NCI-H82 treated with DMSO at 0.1 percent for 48 hours (cell line): ENCODE data around the gene PRKAR2B.

ENCODE experiments used
- DNase-seq: peaks from one replicate; lab custom pipeline; 2025; ENCODE audit not compliant: unreplicated experiment; lab: John Stamatoyannopoulos, UW

The PRKAR2B gene

DNA sequence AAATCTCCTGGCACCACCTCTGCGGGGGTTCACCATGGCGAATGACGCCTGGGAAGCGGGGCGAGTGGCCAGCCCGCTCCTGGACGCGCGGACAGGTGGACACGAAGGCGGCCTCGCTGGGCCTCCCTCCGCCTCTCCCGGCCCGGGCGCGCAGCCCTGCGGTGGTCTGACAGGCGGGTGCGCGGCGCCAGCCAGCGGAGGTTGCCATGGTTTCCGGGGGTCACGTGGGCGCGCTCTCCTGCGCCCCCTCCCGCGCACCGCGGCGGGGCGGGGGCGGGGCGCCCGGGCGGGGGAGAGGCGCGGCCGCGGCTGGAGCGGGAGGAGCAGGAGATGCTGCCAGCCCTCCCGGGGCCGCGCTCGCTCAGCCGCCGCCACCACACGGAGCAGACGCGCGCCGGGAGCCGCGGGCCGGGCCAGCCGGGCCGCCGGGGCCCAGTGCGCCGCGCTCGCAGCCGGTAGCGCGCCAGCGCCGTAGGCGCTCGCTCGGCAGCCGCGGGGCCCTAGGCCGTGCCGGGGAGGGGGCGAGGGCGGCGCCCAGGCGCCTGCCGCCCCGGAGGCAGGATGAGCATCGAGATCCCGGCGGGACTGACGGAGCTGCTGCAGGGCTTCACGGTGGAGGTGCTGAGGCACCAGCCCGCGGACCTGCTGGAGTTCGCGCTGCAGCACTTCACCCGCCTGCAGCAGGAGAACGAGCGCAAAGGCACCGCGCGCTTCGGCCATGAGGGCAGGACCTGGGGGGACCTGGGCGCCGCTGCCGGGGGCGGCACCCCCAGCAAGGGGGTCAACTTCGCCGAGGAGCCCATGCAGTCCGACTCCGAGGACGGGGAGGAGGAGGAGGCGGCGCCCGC is at the start of gene PRKAR2B:
Gene PRKAR2B, plus strand, starts transcription at position 359 of the 848 bp plus-strand sequence. Its CDS starts 203 bp downstream, at position 562.
- no peak for DNase-seq

DNA sequence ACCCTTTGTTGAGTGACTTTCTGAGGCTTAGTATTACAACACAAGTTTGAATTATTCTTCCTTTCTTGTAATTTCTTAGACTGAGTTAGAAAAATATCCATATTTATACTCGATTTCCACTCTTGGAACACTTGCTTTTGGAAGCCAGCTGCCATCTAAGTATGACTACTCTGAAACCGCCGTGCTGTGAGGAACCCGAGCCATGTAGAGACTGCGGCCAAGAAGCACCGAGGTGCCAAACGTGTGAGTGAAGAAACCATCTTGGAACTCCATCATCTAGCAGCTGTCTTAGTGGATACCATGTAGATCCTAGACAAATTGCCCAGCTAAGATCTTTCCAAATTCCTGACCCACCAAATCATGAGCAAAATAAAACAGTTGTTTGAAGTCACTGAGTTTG is 49.7 kb upstream of the PRKAR2B start:
- DNase-seq: no peak

GRCh38 chr7:106997487-106998271 is 46.8 kb upstream of the PRKAR2B start:
- no peak for DNase-seq

DNA sequence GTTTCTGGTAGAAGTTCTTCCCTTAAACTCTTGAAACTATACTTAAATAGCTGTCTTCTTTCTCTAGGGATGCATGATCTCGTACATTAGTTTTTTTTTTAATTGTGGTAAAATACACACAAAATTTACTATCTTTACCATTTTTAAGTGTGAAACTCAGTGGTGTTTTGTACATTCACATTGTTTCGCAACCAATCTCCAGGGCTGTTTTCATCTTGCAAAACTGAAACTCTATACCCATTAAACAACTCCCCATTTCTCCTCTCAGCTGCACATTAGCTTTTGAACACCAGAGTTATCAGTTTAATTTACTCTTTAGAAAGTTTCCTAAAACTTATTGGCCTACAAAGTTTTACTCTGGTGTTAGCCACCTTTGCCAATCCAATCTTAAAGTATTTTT is 45.5 kb upstream of the PRKAR2B start:
- DNase-seq: no peak

DNA sequence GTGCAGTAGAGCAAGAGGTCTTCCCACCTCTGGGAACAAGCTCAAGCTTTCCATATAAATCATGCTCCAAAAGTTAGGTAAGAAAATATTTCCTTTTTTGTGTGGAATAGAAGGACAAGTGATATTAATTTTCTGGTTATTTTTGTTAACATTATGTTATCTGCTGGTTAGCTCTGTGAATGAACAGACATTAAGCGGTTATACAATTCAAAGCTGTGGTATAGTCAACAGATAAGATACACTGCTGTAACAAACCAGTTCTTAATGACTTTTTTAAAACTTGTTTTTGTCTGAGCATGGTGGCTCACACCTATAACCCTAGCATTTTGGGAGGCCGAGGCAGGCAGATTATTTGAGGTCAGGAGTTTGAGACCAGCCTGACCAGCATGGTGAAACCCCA is 43.0 kb upstream of the PRKAR2B start:
- no peak for DNase-seq

- no peak for DNase-seq
These were observed 42.4 kb upstream of the PRKAR2B start for GRCh38 chr7:107002126-107002525.

GRCh38 chr7:107002529-107002998 is 41.9 kb upstream of the PRKAR2B start:
- DNase-seq: no peak

DNA sequence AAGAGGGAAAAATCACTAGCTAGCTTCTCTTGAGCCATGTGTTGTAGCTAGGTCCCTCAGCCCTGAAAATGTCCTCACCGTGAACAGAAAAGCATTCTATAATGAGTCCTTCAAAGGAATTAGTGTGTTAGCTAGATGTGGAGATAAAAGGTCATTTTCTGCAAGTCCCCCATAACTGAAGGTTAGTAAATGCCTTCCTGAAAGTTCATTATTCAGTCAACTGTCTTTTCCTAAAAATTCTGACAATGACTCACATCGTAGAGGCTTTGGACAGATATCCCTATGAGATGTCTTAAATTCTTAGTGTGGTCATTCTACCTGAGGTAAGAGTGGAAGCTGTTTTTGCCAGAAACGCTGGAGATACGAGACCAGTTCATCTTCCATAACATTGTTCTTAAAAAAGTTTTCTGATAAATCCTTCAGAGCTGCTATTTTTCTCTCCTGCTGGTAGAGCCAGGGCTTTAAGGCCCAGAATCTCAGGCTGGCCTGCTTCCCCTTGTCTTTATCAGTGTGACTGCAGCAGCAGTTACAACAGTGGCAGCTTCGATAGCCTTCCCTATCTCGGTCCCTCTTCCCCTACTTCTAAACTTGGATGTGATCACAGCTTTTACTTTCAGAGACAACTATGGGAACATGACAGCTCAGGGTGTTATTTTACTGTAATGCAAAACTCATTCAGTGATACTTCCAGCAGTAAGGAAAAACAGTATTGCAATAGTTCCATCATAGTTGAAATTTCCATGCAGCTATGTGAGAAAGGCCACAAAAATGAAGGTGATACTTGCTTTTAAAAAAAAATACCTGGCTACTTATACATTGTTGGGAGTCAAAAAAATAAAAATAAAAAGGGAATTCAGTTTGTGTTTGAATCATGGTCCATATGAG is 37.3 kb upstream of the PRKAR2B start:
- no peak for DNase-seq

DNA sequence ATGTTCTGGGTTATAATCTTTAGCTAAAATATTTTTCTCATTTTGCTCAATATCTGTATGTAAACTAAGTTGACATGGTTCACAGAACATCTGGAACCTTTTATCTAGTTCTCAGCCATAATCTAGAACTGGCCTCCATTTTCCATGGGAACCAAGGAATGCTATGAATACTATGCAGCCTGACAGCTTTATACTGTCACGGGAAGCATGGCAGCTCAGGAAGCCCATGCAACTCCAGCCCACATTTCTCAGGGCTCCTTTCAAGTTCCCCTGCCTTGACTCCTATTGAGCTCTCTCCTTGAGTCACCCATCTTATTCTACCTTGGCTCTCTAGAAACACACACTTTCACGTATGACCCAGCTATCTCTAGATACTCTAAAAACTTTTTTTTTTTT is 36.6 kb upstream of the PRKAR2B start:
- no peak for DNase-seq

GRCh38 chr7:107009846-107010203 is 34.7 kb upstream of the PRKAR2B start:
- DNase-seq: no peak

GRCh38 chr7:107012691-107013090 is 31.8 kb upstream of the PRKAR2B start:
- DNase-seq: no peak

- DNase-seq: no peak
These were observed 30.0 kb upstream of the PRKAR2B start for GRCh38 chr7:107014387-107015023.

DNA sequence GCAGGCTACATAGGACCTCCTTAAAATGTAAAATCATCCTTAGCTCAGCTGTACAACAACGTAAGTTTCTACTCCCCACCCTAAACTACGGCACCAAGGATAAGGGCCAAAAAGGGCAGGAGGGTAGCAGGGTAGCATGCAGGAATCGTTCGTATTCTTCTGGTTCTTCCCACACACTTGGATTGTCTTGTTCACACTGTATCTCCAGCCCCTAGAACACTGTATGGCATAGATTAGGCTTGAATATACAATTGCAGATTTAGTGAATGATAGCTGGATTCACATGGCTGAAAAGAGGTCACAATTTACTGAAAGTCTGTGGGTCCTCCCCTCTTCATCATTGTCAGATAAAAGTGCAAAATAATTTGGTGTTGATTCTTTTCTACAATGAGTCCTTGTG is 28.2 kb upstream of the PRKAR2B start:
- DNase-seq: no peak

- DNase-seq: no peak
These were observed 26.4 kb upstream of the PRKAR2B start for GRCh38 chr7:107017965-107018719.

- no peak for DNase-seq
These were observed 24.1 kb upstream of the PRKAR2B start for GRCh38 chr7:107020400-107020799.

- DNase-seq: no peak
These were observed 22.9 kb upstream of the PRKAR2B start for GRCh38 chr7:107021600-107021999.

DNA sequence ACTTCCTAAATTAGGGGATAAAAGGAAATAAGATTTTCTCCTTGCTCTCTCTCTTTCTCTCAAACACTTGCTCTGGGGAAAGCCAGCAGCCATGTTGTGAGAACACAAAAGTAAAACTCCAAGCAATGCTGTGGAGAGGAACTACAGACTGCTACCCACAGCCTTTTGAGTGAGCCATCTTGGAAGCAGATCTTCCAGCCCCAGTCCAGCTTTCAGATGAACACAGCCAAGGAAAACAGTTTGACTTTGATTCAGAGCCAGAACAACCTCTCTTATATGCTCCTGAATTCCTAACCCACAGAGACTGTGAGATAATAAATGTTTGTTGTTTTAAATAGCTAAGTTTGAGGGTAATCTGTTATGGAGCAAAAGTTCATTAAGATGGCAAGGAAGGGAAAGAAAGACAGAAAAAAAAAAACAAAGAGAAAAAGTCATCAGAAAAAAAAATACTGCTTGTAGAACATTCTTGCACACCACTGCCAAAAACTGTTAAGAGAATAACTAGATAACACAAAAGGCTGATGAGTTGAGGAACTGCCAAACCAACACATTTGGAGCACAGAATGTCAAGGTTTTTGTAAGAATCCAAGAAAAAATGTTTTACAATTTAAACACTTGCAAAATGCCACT is 20.9 kb upstream of the PRKAR2B start:
- DNase-seq: no peak

GRCh38 chr7:107024906-107025305 is 19.6 kb upstream of the PRKAR2B start:
- DNase-seq: no peak

DNA sequence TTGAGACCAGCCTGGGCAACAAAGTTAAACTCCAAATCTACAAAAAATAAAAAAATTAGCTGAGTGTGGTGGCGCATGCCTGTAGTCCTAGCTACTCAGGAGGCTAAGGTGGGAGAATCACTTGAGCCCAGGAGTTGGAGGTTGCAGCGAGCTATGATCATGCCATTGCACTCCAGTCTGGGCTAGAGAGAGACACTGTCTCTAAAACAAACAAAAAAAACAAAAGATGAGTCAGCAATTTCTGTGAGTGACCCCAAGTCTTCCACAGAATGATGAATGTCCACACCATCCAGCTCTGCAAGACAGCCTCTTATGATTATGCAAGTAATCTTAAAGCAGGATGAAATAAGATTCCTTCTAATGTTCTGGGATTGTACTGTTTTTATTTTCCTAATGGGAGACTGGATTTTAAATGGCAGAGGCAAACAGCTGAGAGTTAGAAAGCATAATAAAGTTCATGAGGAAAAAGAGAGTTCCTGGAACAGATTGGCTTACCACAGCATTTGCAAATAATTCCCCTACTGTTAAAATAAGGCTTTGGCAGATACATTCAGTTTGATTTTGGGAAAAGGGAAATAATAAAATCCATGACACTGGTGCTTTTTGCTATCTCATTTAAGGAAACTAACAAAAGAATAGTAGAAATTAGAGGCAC is 18.9 kb upstream of the PRKAR2B start:
- DNase-seq: no peak
